ENCODE results near the gene BLVRA.
"Not testable (repeated sequence)": the region's sequence is repeated elsewhere in the genome, so short reads cannot be mapped to it uniquely, and the experiment has no call there.

BLVRA gene

DNA sequence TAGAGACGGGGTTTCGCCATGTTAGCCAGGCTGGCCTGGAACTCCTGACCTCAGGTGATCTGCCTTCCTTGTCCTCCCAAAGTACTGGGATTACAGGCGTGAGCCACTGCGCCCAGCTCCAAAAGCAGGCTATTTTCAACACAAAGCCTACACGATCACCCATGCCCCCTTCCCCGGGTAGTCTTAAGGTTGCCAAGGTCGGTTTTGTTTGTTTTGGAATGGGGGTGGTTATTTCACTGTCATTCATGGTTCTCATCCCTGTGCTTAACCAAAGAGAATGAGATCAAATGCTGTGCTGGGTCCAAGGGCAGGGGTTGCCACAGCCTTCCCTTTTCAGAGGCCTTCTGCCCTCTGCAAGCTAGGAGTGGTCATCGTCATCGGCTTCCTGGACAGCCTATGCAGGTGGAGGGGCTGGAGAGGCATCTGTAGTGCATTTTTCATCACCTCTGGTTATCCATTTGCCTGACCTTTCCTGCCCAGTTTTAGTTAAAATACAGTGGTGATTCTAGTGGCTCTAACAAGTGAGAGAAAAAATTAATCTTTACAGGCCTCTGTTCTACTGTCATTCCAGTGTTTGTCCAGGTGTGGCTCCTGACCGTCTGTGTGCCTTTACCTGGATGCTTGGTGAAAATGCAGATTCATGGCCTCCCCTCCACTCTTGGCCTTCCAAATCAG lies 11.4 kb downstream of the BLVRA start:
- no peak for DNase-seq

DNA sequence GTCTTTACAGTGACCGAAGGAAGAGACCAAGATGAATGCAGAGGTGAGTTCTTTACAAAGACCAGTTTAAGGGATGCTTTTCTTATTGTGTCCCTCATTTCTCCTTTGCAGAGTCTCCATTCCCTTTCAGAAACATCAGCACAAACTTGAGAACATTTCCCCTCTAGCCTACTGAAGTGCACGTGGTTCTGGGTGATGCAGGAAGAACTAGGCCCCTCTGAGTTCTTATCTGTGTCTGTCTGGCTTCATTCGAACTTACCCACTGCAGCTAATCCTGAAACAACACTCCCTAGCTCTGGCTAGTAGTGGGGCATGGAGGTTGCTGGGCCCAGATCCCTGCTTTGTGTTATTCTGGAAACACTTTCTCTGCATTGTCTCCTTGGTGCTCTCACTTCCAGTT lies 12.6 kb downstream of the BLVRA start:
- DNase-seq: no peak

DNA sequence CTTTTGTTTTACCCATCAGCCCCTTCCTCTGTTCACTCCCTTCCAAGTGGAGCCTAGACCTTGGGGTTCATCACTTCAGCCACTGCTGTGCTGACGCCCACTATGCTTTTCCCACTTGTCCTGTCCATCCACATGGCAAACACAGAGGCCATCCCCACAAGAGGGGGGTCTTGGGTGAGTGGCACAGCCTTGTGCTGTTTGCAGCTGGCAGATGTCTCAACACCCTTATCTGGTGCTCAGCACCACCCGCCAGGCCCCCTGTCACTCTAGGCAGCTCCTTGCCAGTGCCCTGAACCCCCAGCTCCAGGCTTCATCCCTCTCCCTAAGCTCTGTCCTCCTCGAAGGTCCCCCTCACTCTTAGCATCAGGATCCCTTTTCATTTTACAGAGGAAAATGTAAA lies 13.1 kb downstream of the BLVRA start:
- DNase-seq: no peak

DNA sequence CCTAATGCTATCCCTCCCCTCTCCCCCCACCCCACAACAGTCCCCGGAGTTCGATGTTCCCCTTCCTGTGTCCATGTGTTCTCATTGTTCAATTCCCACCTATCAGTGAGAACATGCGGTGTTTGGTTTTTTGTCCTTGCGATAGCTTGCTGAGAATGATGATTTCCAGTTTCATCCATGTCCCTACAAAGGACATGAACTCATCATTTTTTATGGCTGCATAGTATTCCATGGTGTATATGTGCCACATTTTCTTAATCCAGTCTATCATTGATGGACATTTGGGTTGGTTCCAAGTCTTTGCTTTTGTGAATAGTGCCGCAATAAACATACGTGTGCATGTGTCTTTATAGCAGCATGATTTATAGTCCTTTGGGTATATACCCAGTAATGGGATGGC lies 14.8 kb downstream of the BLVRA start:
- DNase-seq: not testable (repeated sequence)

DNA sequence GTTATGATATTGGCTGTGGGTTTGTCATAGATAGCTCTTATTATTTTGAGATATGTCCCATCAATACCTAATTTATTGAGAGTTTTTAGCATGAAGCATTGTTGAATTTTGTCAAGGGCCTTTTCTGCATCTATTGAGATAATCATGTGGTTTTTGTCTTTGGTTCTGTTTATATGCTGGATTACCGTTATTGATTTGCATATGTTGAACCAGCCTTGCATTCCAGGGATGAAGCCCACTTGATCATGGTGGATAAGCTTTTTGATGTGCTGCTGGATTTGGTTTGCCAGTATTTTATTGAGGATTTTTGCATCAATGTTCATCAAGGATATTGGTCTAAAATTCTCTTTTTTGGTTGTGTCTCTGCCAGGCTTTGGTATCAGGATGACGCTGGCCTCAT lies 16.8 kb downstream of the BLVRA start:
- DNase-seq: not testable (repeated sequence)

DNA sequence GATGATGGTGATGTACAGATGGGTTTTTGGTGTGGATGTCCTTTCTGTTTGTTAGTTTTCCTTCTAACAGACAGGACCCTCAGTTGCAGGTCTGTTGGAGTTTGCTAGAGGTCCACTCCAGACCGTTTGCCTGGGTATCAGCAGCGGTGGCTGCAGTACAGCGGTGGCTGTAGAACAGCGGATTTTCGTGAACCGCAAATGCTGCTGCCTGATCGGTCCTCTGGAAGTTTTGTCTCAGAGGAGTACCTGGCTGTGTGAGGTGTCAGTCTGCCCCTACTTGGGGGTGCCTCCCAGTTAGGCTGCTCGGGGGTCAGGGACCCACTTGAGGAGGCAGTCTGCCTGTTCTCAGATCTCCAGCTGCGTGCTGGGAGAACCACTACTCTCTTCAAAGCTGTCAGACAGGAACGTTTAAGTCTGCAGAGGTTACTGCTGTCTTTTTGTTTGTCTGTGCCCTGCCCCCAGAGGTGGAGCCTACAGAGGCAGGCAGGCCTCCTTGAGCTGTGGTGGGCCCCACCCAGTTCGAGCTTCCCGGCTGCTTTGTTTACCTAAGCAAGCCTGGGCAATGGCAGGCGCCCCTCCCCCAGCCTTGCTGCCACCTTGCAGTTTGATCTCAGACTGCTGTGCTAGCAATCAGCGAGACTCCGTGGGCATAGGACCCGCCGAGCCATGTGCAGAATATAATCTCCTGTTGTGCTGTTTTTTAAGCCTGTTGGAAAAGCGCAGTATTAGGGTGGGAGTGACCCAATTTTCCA lies 20.0 kb downstream of the BLVRA start:
- DNase-seq: not testable (repeated sequence)

DNA sequence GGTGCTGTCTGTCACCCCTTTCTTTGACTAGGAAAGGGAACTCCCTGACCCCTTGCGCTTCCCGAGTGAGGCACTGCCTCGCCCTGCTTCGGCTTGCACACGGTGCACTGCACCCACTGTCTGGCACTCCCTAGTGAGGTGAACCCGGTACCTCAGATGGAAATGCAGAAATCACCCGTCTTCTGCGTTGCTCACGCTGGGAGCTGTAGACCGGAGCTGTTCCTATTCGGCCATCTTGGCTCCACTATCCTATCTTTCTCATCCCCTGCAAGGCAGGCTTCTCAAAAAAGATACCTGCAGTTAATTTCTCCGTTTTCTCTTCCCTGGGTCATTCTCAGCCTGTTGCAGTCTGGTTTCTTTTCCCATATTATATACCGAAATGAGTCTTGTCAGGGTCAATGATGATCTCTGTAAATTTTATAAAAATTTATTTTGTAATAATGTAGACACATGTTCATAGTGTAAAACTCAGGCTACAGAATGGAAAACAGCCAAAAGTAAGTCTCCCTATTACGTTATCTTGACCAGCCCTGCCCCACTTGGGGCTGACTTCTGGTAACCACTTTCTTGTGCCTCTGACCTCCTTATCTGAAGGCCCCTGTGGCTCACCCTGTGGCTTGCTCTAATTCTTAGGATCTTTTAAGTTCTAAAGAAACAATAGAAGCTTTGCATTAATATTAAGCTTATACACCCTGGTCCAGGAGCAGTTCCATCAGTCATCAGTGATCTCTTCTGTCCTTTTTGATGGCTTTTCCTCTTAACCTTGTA lies 20.7 kb downstream of the BLVRA start:
- DNase-seq: no peak

DNA sequence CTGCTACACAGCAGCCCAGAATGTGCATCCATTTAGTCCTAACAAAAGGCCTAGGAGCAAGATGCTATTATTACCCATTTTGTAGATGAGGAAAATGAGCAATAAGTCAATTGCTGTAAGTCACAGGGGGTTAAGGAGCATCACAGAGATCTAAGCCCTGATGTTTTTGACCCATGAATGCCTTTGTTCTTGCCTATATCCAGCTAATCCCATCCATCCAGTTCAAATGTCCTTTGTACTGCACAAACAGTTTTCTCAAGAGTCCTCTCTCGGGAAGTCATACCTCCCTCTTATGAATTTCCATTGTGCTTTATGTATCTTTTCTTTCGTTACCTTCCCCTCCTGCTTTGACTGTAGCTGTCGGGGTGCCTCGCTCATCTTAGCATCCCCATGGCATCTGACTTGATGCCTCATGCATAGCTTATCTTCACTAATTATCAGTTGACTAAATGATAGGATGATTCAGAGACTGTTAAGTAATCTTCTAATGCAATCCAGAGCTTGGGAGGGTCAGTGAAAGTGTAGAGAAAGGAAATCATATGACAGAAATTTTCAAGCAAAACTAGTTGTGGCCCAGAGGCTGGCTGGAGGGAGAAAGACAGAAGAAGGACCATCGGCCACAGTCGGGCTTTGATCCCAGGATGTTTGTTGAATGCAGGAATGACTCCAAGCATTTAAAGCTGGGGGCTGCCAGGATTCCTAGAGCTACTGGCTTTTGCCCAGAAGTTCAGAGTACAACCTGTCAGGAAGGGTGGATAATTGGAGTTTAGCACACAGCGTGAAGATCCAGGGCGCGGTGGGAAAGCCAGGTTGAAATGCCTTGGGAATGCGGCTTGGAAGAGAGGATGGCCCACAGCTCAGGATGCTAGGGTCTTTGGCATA lies 23.5 kb downstream of the BLVRA start:
- no peak for DNase-seq

DNA sequence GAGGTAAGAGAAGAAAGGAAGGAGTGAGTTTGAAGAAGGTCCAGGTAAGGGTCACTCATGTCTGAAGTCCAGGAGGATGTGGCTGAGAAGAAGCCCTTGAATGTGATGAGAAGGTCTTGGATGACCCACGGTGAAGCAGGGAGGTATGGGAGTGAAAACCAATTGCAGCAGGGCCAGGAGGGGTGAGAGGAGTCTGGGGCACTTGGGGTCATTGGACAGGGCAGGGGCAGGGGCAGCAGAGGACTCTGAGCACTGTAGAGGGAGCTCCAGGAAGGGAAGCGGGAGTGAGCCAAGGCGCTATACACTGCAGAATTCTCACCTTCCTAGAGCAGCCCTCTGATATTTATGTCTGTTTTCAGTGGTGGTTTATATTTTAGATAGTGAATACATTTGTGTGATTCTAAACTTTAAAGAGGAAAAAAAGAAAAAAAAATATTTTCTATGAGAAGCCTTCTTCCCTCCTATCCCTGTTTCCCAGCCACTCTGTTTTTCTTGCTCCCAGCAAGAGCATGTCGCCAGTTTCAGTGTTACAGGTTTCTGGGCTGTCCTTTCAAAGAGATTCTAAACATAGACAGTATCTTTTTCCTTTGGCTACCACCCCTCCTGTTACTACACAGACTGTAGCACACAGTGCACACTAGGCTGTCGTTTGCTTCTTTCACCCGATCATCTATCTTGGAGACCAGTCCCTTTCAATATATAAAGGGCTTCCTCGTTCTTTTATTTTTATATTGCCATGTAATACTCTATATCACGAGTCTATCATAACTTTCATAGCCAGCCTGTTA lies 24.5 kb downstream of the BLVRA start:
- DNase-seq: no peak

DNA sequence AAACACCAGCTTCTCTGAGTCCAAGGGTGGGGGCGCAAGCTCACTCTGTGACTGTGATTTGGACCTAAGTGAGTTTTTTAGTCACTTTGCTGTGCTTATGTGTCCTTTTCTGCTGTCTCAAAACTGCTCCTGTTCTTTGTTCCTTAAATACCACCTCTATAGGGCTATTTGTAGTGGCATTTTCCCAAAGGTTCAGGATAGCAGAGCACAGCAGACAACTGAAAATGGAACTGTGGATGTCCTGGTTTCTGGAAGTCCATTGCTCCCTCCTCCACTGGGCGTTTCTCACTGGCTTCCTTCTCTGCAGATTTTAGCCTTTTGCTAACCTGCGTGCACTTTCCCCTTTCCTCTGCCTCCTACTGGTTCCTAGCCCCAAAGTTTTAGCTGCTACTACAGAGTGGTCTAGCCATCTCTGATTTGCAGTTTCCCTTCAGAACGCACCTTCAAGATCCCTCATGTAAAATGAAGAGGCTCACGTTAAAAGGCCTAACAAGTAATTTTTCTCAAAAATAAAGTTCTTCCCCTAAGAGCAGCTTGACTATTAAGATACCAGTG lies 25.6 kb downstream of the BLVRA start:
- DNase-seq: no peak

DNA sequence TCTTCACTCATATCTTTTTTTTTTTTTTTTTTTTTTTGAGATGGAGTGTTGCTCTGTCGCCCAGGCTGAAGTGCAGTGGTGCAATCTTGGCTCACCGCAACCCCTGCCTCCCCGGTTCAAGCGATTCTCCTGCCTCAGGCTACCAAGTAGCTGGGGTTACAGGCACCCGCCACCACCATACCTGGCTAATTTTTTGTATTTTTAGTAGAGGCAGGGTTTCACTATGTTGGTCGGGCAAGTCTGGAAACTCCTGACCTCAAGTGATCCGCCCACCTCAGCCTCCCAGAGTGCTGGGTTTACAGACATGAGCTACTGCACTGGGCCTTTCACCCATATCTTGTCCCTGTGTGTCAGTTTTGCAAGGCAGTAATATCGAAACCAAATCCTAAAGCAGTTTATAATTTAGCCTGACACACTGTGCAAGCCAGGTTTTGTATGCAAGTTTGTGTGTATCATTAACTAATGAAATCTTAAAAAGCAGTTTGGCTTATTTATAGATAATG lies 26.2 kb downstream of the BLVRA start:
- not testable (repeated sequence) for DNase-seq

DNA sequence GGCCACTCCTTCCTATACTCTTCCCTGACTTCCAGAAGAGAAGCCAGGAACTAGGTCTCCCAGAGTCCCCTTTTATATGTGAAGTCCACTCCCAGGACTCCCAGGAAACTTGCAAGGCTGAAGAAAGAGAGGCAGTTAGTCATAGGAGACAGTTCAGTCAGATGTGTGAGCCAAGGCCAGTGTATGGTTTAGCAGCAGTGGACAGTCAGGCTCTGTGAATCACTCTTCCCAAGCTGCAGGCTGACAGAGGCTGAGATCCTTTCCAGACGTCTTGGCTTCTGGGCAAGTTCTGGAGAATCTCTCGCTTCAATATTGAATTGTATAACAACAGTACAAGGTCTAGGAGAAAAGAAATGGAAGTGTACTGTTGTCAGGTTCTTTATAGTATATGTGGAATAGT lies 26.9 kb downstream of the BLVRA start:
- DNase-seq: no peak

DNA sequence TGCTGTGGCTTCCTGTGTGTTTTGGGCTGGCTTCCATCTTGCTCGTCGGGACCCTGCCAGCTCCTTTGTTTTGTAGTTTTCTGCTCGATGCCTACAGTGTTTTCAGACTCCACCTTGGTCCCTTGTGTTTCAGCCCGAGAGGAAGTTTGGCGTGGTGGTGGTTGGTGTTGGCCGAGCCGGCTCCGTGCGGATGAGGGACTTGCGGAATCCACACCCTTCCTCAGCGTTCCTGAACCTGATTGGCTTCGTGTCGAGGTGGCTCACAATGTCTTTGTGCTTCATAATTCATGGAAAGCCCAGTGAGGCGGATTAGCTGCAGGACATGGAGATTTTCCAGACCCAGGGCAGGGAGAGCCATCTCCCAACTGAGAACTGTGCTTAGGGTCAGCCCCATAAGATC lies 29.3 kb downstream of the BLVRA start:
- no peak for DNase-seq

DNA sequence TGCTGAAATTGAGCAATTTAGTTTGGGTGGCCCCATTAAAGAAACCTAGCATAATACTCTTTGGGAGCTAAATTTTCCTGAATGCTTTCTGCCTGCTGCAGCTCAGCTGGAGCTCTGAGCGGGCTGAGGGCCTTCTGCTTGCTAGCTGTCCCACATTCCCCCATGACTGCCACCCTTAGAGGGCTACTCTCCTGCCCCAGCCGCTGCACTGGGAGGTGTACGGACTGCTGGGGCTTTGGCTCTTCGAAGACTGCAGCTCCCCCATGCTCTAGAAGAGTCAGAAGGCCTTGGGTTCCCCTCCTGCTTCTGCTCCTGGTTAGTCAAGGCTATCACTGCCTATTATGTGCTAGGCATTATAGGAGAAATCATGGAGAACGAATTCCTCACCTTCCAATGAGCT lies 31.5 kb downstream of the BLVRA start:
- DNase-seq: no peak

DNA sequence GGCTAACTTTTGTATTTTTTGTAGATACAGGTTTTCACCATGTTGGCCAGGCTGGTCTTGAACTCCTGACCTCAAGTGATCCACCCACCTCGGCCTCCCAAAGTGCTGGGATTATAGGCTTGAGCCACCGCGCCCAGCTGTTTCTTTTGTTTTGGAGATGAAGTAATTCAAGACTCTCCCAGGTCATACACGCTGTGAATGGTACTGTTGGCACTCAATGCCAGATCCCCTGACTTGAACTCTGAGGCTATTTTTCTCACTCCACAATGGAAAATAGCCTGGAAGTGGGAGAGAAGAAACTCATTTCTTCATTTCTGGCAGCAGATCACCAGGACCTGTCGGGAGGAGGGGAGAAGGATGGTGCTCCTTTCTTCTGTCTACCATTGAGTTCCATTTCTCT lies 32.4 kb downstream of the BLVRA start:
- DNase-seq: no peak

DNA sequence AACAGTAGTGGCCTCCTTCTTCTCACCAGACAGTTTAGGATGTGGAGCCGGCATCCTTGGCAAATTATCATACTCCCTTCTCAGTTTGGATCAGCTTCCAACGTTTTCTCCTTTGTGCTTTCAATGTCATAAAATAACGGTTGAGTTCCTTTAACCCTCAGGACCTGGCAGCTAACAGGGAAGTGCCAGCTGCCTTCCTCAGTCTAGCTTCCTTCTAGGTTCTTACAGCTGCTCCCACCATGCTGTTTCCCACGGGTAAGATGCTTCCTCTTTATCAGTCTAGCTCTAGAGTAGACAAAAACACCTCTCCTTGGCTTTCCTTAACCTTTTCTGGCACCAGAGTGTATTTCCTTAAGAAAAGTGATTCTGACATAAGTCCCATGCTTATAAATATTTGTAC lies 33.2 kb downstream of the BLVRA start:
- DNase-seq: no peak

DNA sequence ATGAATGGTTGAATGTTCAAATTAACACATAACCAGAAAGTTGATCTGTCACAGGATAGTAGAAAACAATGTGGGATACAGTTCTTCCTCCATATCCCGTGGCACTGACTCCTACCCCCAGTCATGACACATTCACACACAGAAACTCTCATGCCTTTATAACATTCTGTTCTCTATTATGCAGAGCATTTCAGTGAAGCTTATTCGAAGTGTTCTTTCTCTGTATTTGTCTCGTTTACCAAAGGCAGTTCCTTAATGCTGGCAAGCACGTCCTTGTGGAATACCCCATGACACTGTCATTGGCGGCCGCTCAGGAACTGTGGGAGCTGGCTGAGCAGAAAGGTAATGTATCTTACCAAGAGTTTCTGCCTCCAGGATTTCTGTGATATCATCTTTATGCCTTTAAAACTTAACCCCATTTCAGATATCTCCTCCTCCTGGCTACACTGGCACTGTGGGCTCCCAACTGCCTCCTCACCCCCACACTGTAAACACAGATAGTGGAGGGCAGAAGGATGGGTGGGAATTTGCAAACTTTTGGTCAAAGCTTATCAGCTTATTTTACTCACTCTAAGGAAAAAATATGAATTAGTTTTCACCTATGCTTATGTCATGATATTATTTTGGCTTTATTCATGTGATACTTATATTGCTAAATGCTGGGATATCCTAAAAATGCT lies 34.1 kb downstream of the BLVRA start:
- DNase-seq: no peak

DNA sequence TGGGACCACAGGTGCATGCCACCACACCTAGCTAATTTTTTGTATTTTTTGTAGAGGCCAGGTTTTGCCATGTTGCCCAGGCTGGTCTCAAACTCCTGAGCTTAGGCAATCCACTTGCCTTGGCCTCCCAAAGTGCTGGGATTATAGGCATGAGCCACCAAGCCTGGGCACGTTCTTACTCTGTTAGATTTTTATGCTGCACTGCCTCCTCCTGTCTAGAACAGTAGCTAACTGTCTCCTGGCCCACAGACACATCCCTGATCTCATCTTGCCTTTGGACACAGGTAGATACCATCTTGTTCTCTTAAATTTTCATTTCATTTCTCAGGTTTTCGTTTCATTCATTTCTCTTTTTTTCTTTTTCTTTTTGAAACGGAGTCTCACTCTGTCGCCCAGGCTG lies 41.1 kb downstream of the BLVRA start:
- no peak for DNase-seq

DNA sequence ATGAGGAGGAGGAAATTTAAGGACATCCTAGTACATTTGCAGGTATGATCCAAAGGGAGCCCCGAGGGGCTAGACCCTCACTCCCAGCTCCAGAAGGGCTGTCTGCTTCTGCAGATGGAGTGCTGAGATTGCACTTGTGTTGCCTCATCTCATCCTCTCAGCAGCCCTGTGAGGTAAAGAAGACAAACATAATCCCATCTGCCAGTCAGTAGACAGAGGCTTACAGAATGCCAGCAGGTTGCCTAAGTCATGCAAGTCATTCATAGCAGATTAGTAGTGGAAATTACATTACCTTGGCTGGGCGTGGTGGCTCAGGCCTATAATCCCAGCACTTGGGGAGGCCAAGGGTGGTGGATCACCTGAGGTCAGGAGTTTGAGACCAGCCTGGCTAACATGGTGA lies 45.4 kb downstream of the BLVRA start:
- DNase-seq: no peak

DNA sequence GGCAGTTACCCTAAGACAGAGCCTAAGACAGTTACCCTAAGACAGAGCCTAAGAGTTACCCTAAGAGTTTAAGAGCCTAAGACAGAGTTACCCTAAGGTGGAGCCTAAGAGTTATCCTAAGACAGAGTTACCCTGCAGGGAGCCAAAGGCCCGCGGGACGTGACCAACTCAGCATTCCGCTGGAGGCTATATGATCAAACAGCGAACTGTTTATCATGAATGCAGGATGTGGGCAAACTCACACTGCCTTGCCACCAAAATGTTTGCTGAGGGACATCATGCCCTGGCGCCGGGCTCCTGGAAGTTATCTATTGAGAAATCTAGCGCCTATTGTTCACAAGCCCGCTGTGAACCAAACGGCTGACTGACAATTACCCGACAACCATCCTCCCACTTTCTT lies 49.9 kb downstream of the BLVRA start:
- no peak for DNase-seq

Data from NCI-H187 (cell line).